H1 (cell line): ENCODE measurements around the gene ELAVL1. TPM values are rescaled to one million over a fixed set of nuclear protein-coding genes. Genes with fewer than 3 reads are reported as not detected.

Experiments
- CTCF ChIA-PET: fragments of 300-600 bp; sonication (Branson Sonifier 250); formaldehyde crosslinking; loops from one replicate; lab custom pipeline; 2021; ENCODE audit not compliant: partially characterized antibody; lab: Charles Lee
- POLR2A ChIA-PET: fragments of 300-600 bp; sonication (Branson Sonifier 250); formaldehyde crosslinking; loops from one replicate; lab custom pipeline; 2021; ENCODE audit warnings: inconsistent platforms; ENCODE audit not compliant: partially characterized antibody; lab: Charles Lee
- DNase-seq, 2 experiments: peaks; one replicate each; pipeline versions ENCODE4 v3.0.0 to v3.0.0-alpha.2; 2010 to 2022; ENCODE audit warnings: low spot score in 2 of 2, low read depth in 1 of 2, mixed read lengths in 1 of 2
- FAIRE-seq: peaks from 2 replicates; lab custom pipeline; 2011; peaks lifted over from hg19 to GRCh38; lab: Jason Lieb, UNC
- H2AFZ ChIP-seq: 2 replicates; pipeline ENCODE4 v1.8.1; 2012; ENCODE audit warnings: low read length, inconsistent platforms
- H2AK5ac ChIP-seq: 2 replicates; pipeline ENCODE4 v1.6.1; 2013; ENCODE audit warnings: low read depth, low read length
- H2BK120ac ChIP-seq: replicated peaks from 2 replicates; pipeline ENCODE3; 2013; ENCODE audit warnings: low read depth, low read length, inconsistent platforms
- H2BK12ac ChIP-seq: 2 replicates; pipeline ENCODE4 v1.6.1; 2013; ENCODE audit warnings: low read depth, low read length
- H2BK15ac ChIP-seq: 2 replicates; pipeline ENCODE4 v1.6.1; 2013; ENCODE audit warnings: low read length
- H2BK20ac ChIP-seq: 2 replicates; pipeline ENCODE4 v1.6.1; 2013; ENCODE audit warnings: low read length
- H2BK5ac ChIP-seq: 2 replicates; pipeline ENCODE4 v1.6.1; 2013; ENCODE audit warnings: low read depth, low read length
- H3K14ac ChIP-seq: 2 replicates; pipeline ENCODE4 v1.6.1; 2013; ENCODE audit warnings: inconsistent platforms; ENCODE audit not compliant: insufficient read length
- H3K18ac ChIP-seq: 2 replicates; pipeline ENCODE4 v1.6.1; 2013; ENCODE audit warnings: low read length; ENCODE audit errors: extremely low read depth
- H3K23ac ChIP-seq: 2 replicates; pipeline ENCODE4 v1.6.1; 2013; ENCODE audit warnings: inconsistent platforms; ENCODE audit not compliant: insufficient read length
- H3K23me2 ChIP-seq: 2 replicates; pipeline ENCODE4 v1.6.1; 2013; ENCODE audit warnings: low read depth, low read length
- H3K27ac ChIP-seq: 2 replicates; pipeline ENCODE4 v1.6.1; 2011; ENCODE audit warnings: low read depth, low read length, inconsistent platforms
- H3K27me3 ChIP-seq, 4 experiments: replicated peaks in 1 of 4; 1 replicate in 1 of 4; 2 replicates in 3 of 4; pipeline versions ENCODE4 v1.6.1 to v1.8.1; 2011 to 2013; ENCODE audit warnings: low read length in 3 of 4, mild to moderate bottlenecking in 3 of 4, inconsistent platforms in 2 of 4, mixed read lengths in 2 of 4, moderate library complexity in 1 of 4; ENCODE audit not compliant: control insufficient read depth in 3 of 4, insufficient read depth in 3 of 4; ENCODE audit errors: extremely low read depth in 1 of 4
- H3K36me3 ChIP-seq, 4 experiments: 2 replicates each; pipeline versions ENCODE4 v1.6.1 to v1.8.1; 2011 to 2013; ENCODE audit warnings: mild to moderate bottlenecking in 4 of 4, low read length in 3 of 4, moderate library complexity in 2 of 4, control low read depth in 1 of 4, inconsistent platforms in 1 of 4; ENCODE audit not compliant: insufficient read depth in 4 of 4, control insufficient read depth in 2 of 4
- H3K4ac ChIP-seq: replicated peaks from 2 replicates; pipeline ENCODE3; 2013; ENCODE audit warnings: low read length, low read depth, mixed read lengths, inconsistent platforms; ENCODE audit not compliant: insufficient read length
- H3K4me1 ChIP-seq, 4 experiments: replicated peaks in 1 of 4; 1 replicate in 1 of 4; 2 replicates in 3 of 4; pipeline versions ENCODE4 v1.6.1 to v1.8.1; 2011 to 2013; ENCODE audit warnings: low read length in 3 of 4, inconsistent platforms in 2 of 4, mixed read lengths in 1 of 4; ENCODE audit not compliant: insufficient read depth in 4 of 4, control insufficient read depth in 3 of 4
- H3K4me2 ChIP-seq, 2 experiments: 2 replicates each; pipeline versions ENCODE4 v1.6.1 to v1.8.1; 2011 to 2013; ENCODE audit warnings: low read depth in 2 of 2, low read length in 2 of 2, control low read depth in 1 of 2, inconsistent platforms in 1 of 2, mild to moderate bottlenecking in 1 of 2; ENCODE audit not compliant: insufficient read depth in 1 of 2
- H3K4me3 ChIP-seq, 4 experiments: fragments of 200-600, 300-600 bp in 1 of 4; sonication (generic), shearing (Covaris generic), sonication (Bioruptor Twin) in 1 of 4; 2 replicates each; pipeline versions ENCODE4 v1.5.1 to v1.8.1; 2011 to 2016; ENCODE audit warnings: low read length in 4 of 4, low read depth in 3 of 4, control low read depth in 2 of 4, inconsistent platforms in 2 of 4, mild to moderate bottlenecking in 2 of 4, mixed read lengths in 1 of 4, moderate library complexity in 1 of 4; ENCODE audit not compliant: insufficient read depth in 2 of 4; ENCODE audit errors: extremely low read depth in 1 of 4
- H3K56ac ChIP-seq: replicated peaks from 2 replicates; pipeline ENCODE3; 2013; ENCODE audit warnings: low read depth, mild to moderate bottlenecking, mixed read lengths, low read length, inconsistent platforms; ENCODE audit not compliant: insufficient read length
- H3K79me1 ChIP-seq: 2 replicates; pipeline ENCODE4 v1.6.1; 2013; ENCODE audit warnings: low read depth, low read length, control low read depth
- H3K79me2 ChIP-seq, 2 experiments: 2 replicates each; pipeline versions ENCODE4 v1.6.1 to v1.8.1; 2012 to 2013; ENCODE audit warnings: low read length in 2 of 2, mild to moderate bottlenecking in 2 of 2, inconsistent platforms in 1 of 2; ENCODE audit not compliant: insufficient read depth in 2 of 2, control insufficient read depth in 1 of 2
- H3K9ac ChIP-seq, 4 experiments: replicated peaks in 1 of 4; 1 replicate in 1 of 4; 2 replicates in 3 of 4; pipeline versions ENCODE4 v1.6.1 to v1.8.1; 2011 to 2013; ENCODE audit warnings: low read depth in 3 of 4, low read length in 3 of 4, control low read depth in 2 of 4, mild to moderate bottlenecking in 2 of 4, moderate library complexity in 2 of 4, inconsistent platforms in 1 of 4; ENCODE audit errors: extremely low read depth in 1 of 4
- H3K9me3 ChIP-seq, 2 experiments: 2 replicates each; pipeline versions ENCODE4 v1.6.1 to v1.8.1; 2012 to 2013; ENCODE audit warnings: mild to moderate bottlenecking in 2 of 2, moderate library complexity in 2 of 2, control low read depth in 1 of 2, inconsistent platforms in 1 of 2, low read depth in 1 of 2, low read length in 1 of 2, mixed read lengths in 1 of 2; ENCODE audit not compliant: insufficient read depth in 2 of 2
- H4K20me1 ChIP-seq, 2 experiments: replicated peaks in 1 of 2; 2 replicates each; pipeline versions ENCODE3 to v1.8.1; 2011 to 2013; ENCODE audit warnings: inconsistent platforms in 2 of 2, low read length in 2 of 2, mild to moderate bottlenecking in 1 of 2; ENCODE audit not compliant: insufficient read depth in 2 of 2, control insufficient read depth in 1 of 2
- H4K5ac ChIP-seq: 2 replicates; pipeline ENCODE4 v1.6.1; 2013; ENCODE audit warnings: low read length, low read depth, mixed read lengths, inconsistent platforms; ENCODE audit not compliant: insufficient read length
- H4K8ac ChIP-seq: 2 replicates; pipeline ENCODE4 v1.8.0; 2013; ENCODE audit warnings: mild to moderate bottlenecking, moderate library complexity, low read length, inconsistent platforms; ENCODE audit not compliant: insufficient read depth; ENCODE audit errors: extremely low read depth
- H4K91ac ChIP-seq: replicated peaks from 2 replicates; pipeline ENCODE3; 2013; ENCODE audit warnings: low read length, mixed read lengths, inconsistent platforms; ENCODE audit not compliant: insufficient read length
- HDAC2 ChIP-seq, 2 experiments: fragments of 300-600 bp in 1 of 2; sonication (generic) in 1 of 2; IDR thresholded peaks; 2 replicates each; pipeline ENCODE4 v1.6.1; 2011 to 2012; ENCODE audit warnings: low read depth in 2 of 2, low read length in 2 of 2, mild to moderate bottlenecking in 2 of 2, moderate library complexity in 2 of 2, borderline replicate concordance in 1 of 2, inconsistent platforms in 1 of 2
- NRF1 ChIP-seq: IDR thresholded peaks from 2 replicates; pipeline ENCODE4 v1.6.1; 2011; ENCODE audit warnings: mild to moderate bottlenecking, low read depth, low read length, improper control_type of control experiment
- WGBS, 2 experiments: shearing (Covaris generic) in 1 of 2; methylation state at CpG; one replicate each; pipeline versions ENCODE4 v1.1.6 to v1.1.7; 2013 to 2015; ENCODE audit warnings: low lambda C conversion rate in 2 of 2, mixed read lengths in 2 of 2, inconsistent platforms in 1 of 2, low coverage in 1 of 2, missing lambda C conversion rate in 1 of 2; ENCODE audit not compliant: insufficient replicate concordance in 2 of 2, insufficient coverage in 1 of 2, insufficient read length in 1 of 2; ENCODE audit errors: extremely low coverage in 1 of 2, missing lambda C conversion rate in 1 of 2; 5-methylcytosine and 5-hydroxymethylcytosine counted together
- polyA plus RNA-seq, 7 experiments: library from polyadenylated mRNA; depleted of rRNA in 3 of 7; stranded (reverse) in 5 of 7; unstranded in 2 of 7; fragments of >200 nt in 5 of 7; fragments of 200-250 nt in 2 of 7; gene quantifications; 1 replicate in 5 of 7; 2 replicates in 1 of 7; 4 replicates in 1 of 7; pipeline versions ENCODE4 v1.2.1 to v1.2.3, GENCODE V29; 2011 to 2013; ENCODE audit warnings: missing spikeins in 2 of 7, mixed read lengths in 2 of 7
- total RNA-seq: library from RNA; stranded (reverse); fragmentation: NEBNext Ultra II Directional; extraction: Animal tissue kit (Norgen Biotek cat#: 25700); gene quantifications from 2 replicates; pipeline ENCODE4 v1.2.1, GENCODE V29; 2021

ELAVL1 gene
- total and polyA plus RNA-seq, 2 of the 8 experiments (the other 6 are each of a cell fraction or from before 2014, with no cell fraction given): 56.7 to 163 TPM

DNA sequence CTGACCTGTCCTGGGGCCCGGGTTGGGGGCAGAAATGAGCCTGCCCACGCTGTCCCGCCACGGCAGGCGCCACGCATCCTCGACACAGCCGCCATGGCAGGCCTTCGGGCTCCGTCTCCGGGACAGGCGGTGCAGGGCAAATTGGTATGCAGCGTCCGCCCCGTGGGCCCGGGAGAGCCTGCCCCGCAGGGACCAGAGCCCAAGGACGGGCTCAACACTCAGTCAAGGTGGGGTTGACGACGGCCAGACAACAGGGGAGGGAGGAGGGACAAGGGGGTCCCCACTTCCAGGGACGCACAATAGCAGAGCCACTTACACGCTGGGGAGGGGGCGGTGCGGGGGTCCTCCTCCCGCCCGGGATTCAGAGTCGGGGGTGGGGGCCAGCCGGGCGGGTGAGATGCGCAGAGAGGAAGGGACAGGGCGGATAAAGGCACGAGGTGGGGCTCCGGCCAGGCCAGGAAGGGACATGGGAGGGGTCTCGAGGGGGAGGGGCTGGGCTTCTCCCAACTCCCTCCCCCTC lies 80.7 kb downstream of the ELAVL1 start:
- no peak overlapping the region for H2BK20ac ChIP-seq
- peak overlapping the region; percentile 71; the same call in 1 of the 2 replicates for H3K18ac ChIP-seq
- H3K79me1 ChIP-seq: no peaks in the 10 kb centered on the region
- no peak overlapping the region for H2AFZ ChIP-seq
- no peak overlapping the region for H3K27ac ChIP-seq
- peaks cover 0 to 16% (median 6%) of the 10 kb centered on the region in 4 experiments; a peak in 5 of 7 replicates for H3K4me1 ChIP-seq
- H3K23me2 ChIP-seq: peaks cover 13% of the 10 kb centered on the region
- H4K20me1 ChIP-seq: peaks cover 13 to 24% of the 10 kb centered on the region in 2 experiments
- no peak overlapping the region for H3K23ac ChIP-seq
- no peak overlapping the region for H2BK15ac ChIP-seq
- H2AK5ac ChIP-seq: no peak overlapping the region
- POLR2A ChIA-PET: interaction anchor here (0.7 to 10.6 kb wide), 5 partner anchors 16 to 382 kb away, joined by 3 to 106 read pairs (median 4); partner anchors contain the start of gene TIMM44
- H3K4me3 ChIP-seq: peak overlapping the region in 2 of 4 experiments; percentile 3 to 66; a peak in 3 of 8 replicates
- H4K8ac ChIP-seq: peak overlapping the region; percentile 83
- no peak overlapping the region for H3K14ac ChIP-seq
- no peak overlapping the region for H2BK5ac ChIP-seq
- 73% methylated on average over 22 of the region's 34 CpGs; no CpG with 5 or more reads in 1 of the 2 experiments for WGBS, 2 experiments
- no peak overlapping the region for H2BK12ac ChIP-seq
- no peak overlapping the region for H4K91ac ChIP-seq
- no peaks in the 10 kb centered on the region for H3K79me2 ChIP-seq
- no peaks in the 10 kb centered on the region for H3K9me3 ChIP-seq
- peaks cover 0 to 3% (median 0%) of the 10 kb centered on the region in 4 experiments; a peak in 2 of 8 replicates for H3K36me3 ChIP-seq
- DNase-seq (peak in 1 of 2 experiments; percentile 62), FAIRE-seq (no peak)
- H4K5ac ChIP-seq: peak overlapping the region; percentile 65
- no peaks in the 10 kb centered on the region for H3K27me3 ChIP-seq
- H3K9ac ChIP-seq: no peak overlapping the region
- H2BK120ac ChIP-seq: no peak overlapping the region
- TF ChIP-seq NRF1: no peak
- 0 out of 4 replicates have a peak, but pooled peaks of 1 of the 2 experiments have one; percentile 12 for TF ChIP-seq HDAC2 (IDR thresholded peaks at IDR 0.05; ENCODE audit: borderline replicate concordance in 1 of 2, low read depth in 2 of 2, low read length in 2 of 2)
- TF ChIP-seq, all 59 proteins: peak for 1
- H3K4ac ChIP-seq: no peak overlapping the region
- CTCF ChIA-PET: interaction anchor here (0.5 to 5.7 kb wide), 5 partner anchors 14 to 72 kb away, joined by 3 to 31 read pairs (median 3); no protein-coding TSS in a partner anchor
- H3K4me2 ChIP-seq: peak overlapping the region; percentile 4 to 78; a peak in 3 of 4 replicates
- H3K56ac ChIP-seq: no peak overlapping the region
